ENCODE measurements around the gene SLC35B4.

DNA sequence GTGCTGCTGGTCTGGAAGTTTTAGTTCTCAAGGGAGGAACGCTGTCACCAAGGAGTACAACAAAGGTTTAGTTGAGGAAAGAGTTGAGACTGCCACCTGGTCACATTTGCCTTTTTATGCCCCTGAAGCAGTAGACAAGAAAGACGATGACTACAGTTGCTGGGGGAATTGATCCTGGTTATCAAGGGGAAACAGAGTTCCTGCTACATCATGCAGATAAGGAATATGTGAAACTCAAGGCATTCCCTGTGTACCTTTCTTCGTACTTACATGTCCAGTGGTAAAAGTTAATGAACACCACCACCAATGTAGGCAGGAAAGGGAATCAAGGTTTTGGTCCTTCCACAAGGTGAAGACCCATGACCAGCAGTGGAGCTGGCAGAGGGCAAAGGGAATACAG, 31.8 kb downstream of the SLC35B4 start:
- no peak for TF ChIP-seq EP300 (IDR thresholded peaks at IDR 0.05; ENCODE audit: borderline replicate concordance)
- TF ChIP-seq, protein P1, sequence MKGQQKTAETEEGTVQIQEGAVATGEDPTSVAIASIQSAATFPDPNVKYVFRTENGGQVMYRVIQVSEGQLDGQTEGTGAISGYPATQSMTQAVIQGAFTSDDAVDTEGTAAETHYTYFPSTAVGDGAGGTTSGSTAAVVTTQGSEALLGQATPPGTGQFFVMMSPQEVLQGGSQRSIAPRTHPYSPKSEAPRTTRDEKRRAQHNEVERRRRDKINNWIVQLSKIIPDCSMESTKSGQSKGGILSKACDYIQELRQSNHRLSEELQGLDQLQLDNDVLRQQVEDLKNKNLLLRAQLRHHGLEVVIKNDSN (IDR thresholded peaks at IDR 0.05), result no peak
- TF ChIP-seq EGR1 (IDR thresholded peaks at IDR 0.05), result no peak
- TF ChIP-seq, protein P2, sequence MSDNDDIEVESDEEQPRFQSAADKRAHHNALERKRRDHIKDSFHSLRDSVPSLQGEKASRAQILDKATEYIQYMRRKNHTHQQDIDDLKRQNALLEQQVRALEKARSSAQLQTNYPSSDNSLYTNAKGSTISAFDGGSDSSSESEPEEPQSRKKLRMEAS (IDR thresholded peaks at IDR 0.05), result no peak
- TF ChIP-seq CREB1 (IDR thresholded peaks at IDR 0.05; ENCODE audit: low read depth), result no peak
- no peak for TF ChIP-seq NFIC (IDR thresholded peaks at IDR 0.05)
- TF ChIP-seq, protein P3, sequence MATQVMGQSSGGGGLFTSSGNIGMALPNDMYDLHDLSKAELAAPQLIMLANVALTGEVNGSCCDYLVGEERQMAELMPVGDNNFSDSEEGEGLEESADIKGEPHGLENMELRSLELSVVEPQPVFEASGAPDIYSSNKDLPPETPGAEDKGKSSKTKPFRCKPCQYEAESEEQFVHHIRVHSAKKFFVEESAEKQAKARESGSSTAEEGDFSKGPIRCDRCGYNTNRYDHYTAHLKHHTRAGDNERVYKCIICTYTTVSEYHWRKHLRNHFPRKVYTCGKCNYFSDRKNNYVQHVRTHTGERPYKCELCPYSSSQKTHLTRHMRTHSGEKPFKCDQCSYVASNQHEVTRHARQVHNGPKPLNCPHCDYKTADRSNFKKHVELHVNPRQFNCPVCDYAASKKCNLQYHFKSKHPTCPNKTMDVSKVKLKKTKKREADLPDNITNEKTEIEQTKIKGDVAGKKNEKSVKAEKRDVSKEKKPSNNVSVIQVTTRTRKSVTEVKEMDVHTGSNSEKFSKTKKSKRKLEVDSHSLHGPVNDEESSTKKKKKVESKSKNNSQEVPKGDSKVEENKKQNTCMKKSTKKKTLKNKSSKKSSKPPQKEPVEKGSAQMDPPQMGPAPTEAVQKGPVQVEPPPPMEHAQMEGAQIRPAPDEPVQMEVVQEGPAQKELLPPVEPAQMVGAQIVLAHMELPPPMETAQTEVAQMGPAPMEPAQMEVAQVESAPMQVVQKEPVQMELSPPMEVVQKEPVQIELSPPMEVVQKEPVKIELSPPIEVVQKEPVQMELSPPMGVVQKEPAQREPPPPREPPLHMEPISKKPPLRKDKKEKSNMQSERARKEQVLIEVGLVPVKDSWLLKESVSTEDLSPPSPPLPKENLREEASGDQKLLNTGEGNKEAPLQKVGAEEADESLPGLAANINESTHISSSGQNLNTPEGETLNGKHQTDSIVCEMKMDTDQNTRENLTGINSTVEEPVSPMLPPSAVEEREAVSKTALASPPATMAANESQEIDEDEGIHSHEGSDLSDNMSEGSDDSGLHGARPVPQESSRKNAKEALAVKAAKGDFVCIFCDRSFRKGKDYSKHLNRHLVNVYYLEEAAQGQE (IDR thresholded peaks at IDR 0.05; ENCODE audit: low read depth), result no peak
- no peak for TF ChIP-seq RAD21 (IDR thresholded peaks at IDR 0.05; ENCODE audit: low read depth)
- TF ChIP-seq TAF1 (IDR thresholded peaks at IDR 0.05; ENCODE audit: low read depth), result no peak
- TF ChIP-seq CEBPB (IDR thresholded peaks at IDR 0.05), result no peak
- no peak for TF ChIP-seq YY1 (IDR thresholded peaks at IDR 0.05; ENCODE audit: low read depth)
